Skeletal muscle cell (primary cell): ENCODE measurements around the gene DPYSL3.

ENCODE experiments used
- DNase-seq: peaks from one replicate; pipeline ENCODE4 v3.0.0-alpha.2; 2010; ENCODE audit warnings: low read depth
- H3K4me3 ChIP-seq: 2 replicates; pipeline ENCODE4 v1.5.1; 2011; ENCODE audit warnings: low read depth, mild to moderate bottlenecking, control low read depth, low read length, moderate library complexity

Gene DPYSL3

GRCh38 chr5:147481376-147481775 lies 28.5 kb downstream of the DPYSL3 start:
- H3K4me3 ChIP-seq = no peak overlapping the region
- peak; percentile 75 for DNase-seq

DNA sequence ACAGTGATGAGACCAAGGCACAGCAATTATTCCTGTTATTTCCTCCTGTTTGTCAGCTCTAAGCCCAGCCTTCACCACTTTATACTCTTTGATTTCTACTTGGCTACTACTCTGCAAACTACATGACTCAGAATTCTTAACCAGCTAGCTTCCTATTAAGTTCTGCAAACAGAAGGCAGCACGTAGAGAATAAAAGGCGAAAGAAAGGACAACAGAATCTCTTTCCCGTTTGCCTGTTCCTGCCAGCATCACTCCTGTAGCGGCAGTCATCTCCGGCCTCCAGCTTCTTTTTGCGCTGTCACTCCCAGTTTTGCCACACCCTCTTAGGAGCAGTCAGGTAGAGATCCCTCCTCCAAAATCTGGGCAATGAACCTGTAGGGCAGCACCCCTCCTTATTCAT lies 29.9 kb downstream of the DPYSL3 start:
- H3K4me3 ChIP-seq = no peak overlapping the region
- DNase-seq = no peak

- DNase-seq = no peak
Measured at GRCh38 chr5:147479444-147479843, 30.4 kb downstream of the DPYSL3 start.

DNA sequence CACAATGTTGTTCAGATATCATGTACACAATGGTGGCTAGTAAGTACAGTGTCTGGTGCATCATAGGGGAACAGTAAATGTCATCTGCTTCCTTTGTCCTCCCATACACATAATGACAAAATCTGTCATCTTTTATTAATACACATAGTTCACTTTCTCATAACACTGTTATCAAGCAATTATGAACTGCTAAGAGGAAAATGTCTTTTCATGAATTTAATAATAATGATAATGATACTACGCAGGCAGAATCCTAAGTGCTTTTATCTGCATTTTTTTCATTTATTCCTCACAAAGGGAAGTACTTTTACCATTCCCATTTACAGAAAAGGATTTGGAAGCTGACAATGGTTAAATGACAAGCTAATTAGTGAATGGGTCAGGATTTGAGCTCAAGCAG lies 35.7 kb downstream of the DPYSL3 start:
- DNase-seq = no peak
- H3K4me3 ChIP-seq = no peak overlapping the region

More at GRCh38 chr5:147479444-147479843, 30.4 kb downstream of the DPYSL3 start:
- no peak overlapping the region for H3K4me3 ChIP-seq

DNA sequence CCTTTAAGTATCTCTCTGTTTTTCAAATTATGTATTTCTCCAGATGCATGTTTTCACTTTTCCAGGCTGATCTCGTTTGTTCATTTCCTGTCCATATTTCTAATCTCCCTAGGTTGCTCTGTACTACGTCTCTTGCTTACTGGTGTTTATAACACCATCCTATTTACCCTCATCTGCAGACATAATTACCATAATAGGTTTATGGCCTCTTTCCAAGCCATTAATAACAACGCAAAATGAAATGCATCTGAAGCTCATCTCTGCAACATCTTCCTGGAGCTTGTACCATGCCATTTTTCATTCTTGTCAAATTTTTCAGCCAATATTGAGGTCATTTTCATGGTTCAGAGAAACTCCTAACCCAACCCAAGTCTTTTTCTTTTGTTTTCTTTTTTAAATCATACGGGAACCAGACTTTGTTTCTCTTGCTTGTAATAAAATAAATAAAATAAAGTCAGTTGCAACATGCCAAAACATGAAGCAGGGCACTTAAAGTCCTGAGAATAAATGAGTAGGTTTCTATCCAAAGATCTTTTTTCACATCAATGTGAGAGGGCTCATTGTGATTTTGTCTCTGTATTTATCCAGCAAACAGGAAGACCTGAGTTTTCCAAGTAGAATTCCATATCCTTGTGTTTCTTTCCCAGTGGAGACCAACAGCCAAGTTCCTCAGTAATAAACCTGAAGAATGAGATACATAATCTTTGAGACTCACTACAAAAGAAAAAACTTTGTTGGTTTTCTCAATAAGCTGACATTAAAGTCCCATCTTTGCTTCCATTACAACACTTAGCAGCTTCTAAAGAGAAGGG lies 37.0 kb downstream of the DPYSL3 start:
- no peak for DNase-seq
- no peak overlapping the region for H3K4me3 ChIP-seq

GRCh38 chr5:147467973-147468508 lies 41.8 kb downstream of the DPYSL3 start:
- DNase-seq = no peak
- H3K4me3 ChIP-seq = no peak overlapping the region

DNA sequence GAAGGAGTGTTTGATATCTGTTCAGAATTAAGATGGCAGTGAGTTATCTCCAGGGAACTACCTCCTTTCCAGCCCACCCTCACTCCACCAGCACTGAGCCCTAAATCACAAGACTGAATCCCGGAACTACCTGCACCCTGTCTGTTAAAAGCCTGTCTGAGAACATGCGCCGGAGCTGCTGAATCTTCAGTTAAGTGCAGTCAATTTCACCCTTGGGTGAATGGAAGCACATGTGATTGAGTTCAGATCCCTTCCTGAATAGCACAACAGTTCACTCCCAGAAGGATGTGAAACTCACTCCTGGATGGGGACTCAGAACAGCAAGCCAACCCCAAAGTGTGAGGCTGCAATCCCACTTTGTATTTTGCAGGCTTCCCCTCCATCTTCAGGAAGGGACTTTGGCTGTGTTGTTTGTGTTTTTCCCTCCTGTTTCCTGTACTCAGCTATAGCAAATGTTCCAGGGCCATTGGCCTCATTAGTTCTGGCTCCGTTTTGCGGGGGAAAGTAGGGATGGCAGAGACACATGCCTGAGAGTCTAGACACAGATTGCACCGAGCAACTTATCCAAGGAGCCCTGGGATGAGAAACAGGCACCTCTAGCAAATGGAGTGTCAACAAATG lies 43.4 kb downstream of the DPYSL3 start:
- H3K4me3 ChIP-seq = no peak overlapping the region

GRCh38 chr5:147465747-147466146 lies 44.1 kb downstream of the DPYSL3 start:
- H3K4me3 ChIP-seq = no peak overlapping the region
- no peak for DNase-seq

More for the DNA sequence above, 43.4 kb downstream of the DPYSL3 start:
- no peak for DNase-seq

- no peak for DNase-seq
Measured at GRCh38 chr5:147464211-147464610, 45.7 kb downstream of the DPYSL3 start.

DNA sequence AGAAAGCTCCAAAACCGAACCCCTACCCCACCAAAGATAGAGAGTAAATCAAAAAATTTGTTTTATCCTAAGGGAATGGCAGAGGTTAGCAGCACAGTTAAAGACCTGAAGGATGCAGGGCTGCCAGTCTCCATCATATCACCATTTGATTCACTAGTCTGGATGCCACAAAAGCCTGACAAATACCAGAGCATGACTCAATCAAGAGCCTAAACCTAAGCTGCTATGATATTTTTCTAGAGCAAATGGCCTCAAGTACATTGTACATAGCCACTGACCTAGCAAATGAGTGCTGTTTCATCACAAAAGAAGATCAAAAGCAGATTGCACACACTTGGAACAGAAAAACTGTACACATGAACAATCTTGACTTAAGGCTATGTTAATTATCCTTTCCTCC lies 48.0 kb downstream of the DPYSL3 start:
- DNase-seq = no peak
- no peak overlapping the region for H3K4me3 ChIP-seq

More at GRCh38 chr5:147464211-147464610, 45.7 kb downstream of the DPYSL3 start:
- no peak overlapping the region for H3K4me3 ChIP-seq

DNA sequence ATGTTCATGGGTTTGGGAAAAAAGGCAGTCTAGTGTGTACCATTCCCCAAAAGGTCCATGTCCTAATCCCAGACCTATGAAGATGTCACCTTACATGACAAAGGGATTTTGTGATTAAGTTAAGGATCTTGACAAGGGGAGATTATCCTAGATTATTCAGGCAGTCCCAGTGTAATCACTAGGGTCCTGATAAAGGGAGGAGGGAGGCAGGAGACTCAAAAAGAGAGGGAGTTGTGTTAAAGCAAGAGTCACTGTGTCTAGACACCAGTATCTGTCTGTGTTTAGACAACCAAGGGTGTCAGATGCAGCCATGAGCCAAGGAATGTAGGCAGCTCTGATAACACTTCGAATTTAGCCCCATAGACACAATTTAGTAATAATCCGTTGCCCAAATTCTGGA lies 49.5 kb downstream of the DPYSL3 start:
- DNase-seq = no peak
- H3K4me3 ChIP-seq = no peak overlapping the region

DNA sequence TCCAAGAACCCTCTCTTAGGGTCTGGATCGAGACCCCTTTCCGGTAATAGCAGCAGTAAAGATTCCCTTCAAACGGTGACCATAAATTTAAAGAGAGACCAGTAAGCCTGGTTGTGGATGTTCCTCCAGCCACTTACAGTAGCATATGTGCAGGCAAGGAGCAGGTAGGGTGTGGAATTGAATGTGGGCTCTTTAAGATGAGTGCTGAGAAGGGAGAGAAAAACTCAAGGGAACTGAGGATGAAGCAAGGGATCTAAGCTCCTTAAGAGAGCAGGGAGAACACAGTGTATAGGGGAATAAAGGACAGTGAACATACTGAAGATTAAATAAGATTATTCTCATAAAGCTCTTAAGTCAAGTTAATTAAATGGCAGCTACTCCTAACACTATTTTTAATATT lies 51.3 kb downstream of the DPYSL3 start:
- DNase-seq = no peak
- no peak overlapping the region for H3K4me3 ChIP-seq

DNA sequence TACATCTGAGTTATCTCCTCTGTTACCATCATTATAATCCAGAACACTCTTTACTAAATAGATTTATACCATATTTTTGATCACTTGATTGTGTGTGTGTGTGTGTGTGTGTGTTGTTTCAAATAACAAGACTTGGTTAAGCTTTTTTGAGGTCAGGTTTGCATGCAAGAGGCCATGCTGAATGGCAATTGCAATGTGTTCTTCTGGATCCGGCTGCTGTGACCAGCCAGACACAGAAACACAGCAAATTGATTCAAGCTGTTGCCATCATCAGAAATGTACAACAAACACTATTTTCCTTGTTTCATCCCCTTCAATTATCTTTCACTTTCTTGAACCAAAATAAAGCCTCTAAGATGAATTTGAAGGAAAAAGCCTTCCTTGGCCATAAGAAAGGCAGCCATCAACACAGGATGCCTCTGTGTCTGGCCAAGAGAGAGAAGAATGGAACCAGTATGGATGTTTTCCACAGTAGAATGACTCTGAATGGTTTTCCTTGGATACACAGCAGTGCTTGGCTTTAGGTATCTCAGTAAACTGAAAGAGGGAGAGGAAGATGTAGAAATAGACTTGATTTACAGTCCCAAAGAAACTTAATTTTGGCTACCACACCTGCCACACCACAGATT lies 53.9 kb downstream of the DPYSL3 start:
- no peak overlapping the region for H3K4me3 ChIP-seq
- DNase-seq = no peak

- H3K4me3 ChIP-seq = no peak overlapping the region
- DNase-seq = peak; percentile 72
Measured at GRCh38 chr5:147454996-147455677, 54.7 kb downstream of the DPYSL3 start.

DNA sequence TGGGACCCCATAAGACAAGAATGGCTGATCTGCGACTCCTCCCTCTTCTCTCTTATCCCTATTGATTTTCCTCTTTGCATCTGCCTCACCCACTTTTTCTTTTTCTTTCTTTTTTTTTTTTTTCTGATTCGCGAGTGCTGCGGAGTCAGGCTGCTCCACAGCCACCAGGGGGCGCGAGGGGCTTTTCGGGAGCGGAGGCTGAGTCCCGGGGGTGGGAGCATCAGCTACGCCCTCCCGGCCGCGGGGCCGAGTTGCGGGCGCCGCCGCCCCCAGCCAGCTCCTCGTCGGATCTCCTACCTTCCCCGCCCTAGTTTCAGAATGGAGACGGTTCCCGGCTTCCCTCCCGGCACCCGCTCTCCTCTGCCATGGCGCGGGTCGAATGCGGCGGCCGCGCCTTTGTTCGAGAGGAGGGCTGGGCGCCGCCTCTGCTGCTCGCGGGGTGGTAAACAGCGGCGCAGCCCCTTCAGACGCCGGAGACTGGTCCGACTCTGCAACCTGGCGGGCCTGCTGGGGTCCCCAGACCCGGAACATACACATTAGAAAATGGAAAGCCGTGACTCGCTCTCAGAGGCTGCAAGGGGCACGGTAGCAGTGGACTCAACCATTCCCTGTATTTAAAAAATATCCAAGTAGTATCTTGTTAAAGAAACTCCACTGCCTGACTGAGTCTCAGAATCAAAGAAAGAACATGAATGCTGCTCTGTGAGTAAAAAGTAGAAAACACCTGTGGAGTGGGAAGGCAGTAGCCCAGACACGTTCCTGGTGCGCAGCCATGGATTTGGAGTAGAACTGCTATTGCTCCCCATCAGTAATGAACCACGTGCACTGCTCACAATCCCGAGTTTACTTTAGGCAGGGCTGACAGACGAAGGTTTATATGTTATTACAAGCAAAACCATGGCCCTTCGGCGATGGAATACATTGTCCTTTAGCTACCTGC lies 55.7 kb downstream of the DPYSL3 start:
- DNase-seq = peak; percentile 41
- H3K4me3 ChIP-seq = peak overlapping the region; percentile 73

GRCh38 chr5:147452165-147452811 lies 57.6 kb downstream of the DPYSL3 start:
- peak overlapping the region; percentile 73 for H3K4me3 ChIP-seq
- DNase-seq = no peak

GRCh38 chr5:147451193-147451592 lies 58.7 kb downstream of the DPYSL3 start:
- no peak overlapping the region for H3K4me3 ChIP-seq
- DNase-seq = no peak

DNA sequence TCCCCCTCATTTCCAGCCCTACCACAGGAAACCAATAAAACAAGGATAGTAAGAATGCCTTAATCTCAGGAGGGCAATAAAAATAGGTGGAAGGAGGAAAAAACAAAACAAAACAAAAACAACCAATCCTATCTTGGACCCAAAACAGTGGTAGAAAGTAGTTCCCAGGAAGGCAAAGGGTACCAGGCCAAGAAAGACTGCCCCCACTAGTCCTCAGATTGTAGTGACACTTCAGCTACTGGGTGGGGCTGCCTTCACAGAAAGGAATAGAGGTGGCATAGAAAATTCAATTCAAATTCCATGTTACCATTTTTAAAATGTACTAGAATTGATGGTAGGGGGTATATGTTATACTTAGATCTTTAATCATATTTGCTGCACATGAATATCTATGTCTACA lies 59.3 kb downstream of the DPYSL3 start:
- no peak overlapping the region for H3K4me3 ChIP-seq
- DNase-seq = no peak
